HCT116 (cell line): ENCODE results near the gene BIK. TPM values are rescaled to one million over a fixed set of nuclear protein-coding genes. Genes with fewer than 3 reads are reported as not detected.

ENCODE experiments used
- ATAC-seq: fragments of 200-7000 bp; cut with Tn5 transposase; 2 replicates; pipeline ENCODE4 v1.9.1; 2020; ENCODE audit warnings: mild to moderate bottlenecking, moderate library complexity
- BruUV-seq: library from RNA; stranded (reverse); fragments of 400-500 nt; replicated peaks from 2 replicates; lab custom pipeline; 2021; lab: Mats Ljungman, UMichigan
- CTCF ChIA-PET: fragments of 300-600 bp; sonication (Branson Sonifier 250); formaldehyde crosslinking; loops from one replicate; lab custom pipeline; 2021; ENCODE audit warnings: antibody characterized with exemption; lab: Charles Lee
- POLR2A ChIA-PET: fragments of 300-600, 350-600 bp; sonication (Branson Sonifier 250); formaldehyde crosslinking; loops from one replicate; lab custom pipeline; 2021; ENCODE audit warnings: antibody characterized with exemption; lab: Charles Lee
- RAD21 ChIA-PET, 2 experiments: fragments of 300-600 bp; sonication (Branson Sonifier 250); formaldehyde crosslinking; loops; one replicate each; lab custom pipeline; 2023; ENCODE audit warnings: low total read pairs in 2 of 2; ENCODE audit not compliant: uncharacterized antibody in 2 of 2, unreplicated experiment in 2 of 2, low non-redundant PET in 1 of 2; lab: Charles Lee
- DNase-seq: peaks from one replicate; pipeline ENCODE4 v3.0.0-alpha.2; 2010; ENCODE audit warnings: low read depth, low spot score
- H2AFZ ChIP-seq: fragments of 200-600 bp; shearing (Covaris generic), sonication (generic); 2 replicates; pipeline ENCODE4 v1.6.1; 2017; ENCODE audit warnings: low read depth, mixed run types, mixed read lengths, antibody characterized with exemption, low read length; ENCODE audit not compliant: poor library complexity, severe bottlenecking
- H3K27ac ChIP-seq: 2 replicates; pipeline ENCODE4 v1.5.1; 2012; ENCODE audit warnings: low read depth, low read length
- H3K27me3 ChIP-seq: fragments of 200-600 bp; sonication (generic); 2 replicates; pipeline ENCODE4 v1.6.1; 2016; ENCODE audit warnings: mixed run types, low read length, mixed read lengths; ENCODE audit not compliant: insufficient read depth
- H3K36me3 ChIP-seq, 2 experiments: fragments of 200-500 bp in 1 of 2; fragments of 200-600 bp in 1 of 2; sonication (Bioruptor generic) in 1 of 2; sonication (generic) in 1 of 2; 2 replicates each; pipeline versions ENCODE4 v1.5.1 to v1.6.1; 2014 to 2016; ENCODE audit warnings: low read length in 2 of 2, inconsistent platforms in 1 of 2, mixed read lengths in 1 of 2, mixed run types in 1 of 2; ENCODE audit not compliant: insufficient read depth in 2 of 2, control insufficient read depth in 1 of 2
- H3K4me1 ChIP-seq, 2 experiments: fragments of 200-600 bp in 1 of 2; sonication (generic) in 1 of 2; 2 replicates each; pipeline versions ENCODE4 v1.5.1 to v1.6.1; 2012 to 2017; ENCODE audit warnings: low read length in 2 of 2, inconsistent platforms in 1 of 2, mild to moderate bottlenecking in 1 of 2, mixed read lengths in 1 of 2, mixed run types in 1 of 2, moderate library complexity in 1 of 2; ENCODE audit not compliant: insufficient read depth in 2 of 2, control insufficient read depth in 1 of 2
- H3K4me2 ChIP-seq: fragments of 200-600 bp; sonication (generic); 2 replicates; pipeline ENCODE4 v1.6.1; 2017; ENCODE audit warnings: mixed run types, low read length, mixed read lengths
- H3K4me3 ChIP-seq, 2 experiments: fragments of 200-600 bp in 1 of 2; sonication (generic) in 1 of 2; replicated peaks in 1 of 2; 2 replicates each; pipeline ENCODE4 v1.5.1; 2011 to 2016; ENCODE audit warnings: low read length in 2 of 2, control low read depth in 1 of 2, low read depth in 1 of 2, mild to moderate bottlenecking in 1 of 2, mixed read lengths in 1 of 2, mixed run types in 1 of 2
- H3K79me2 ChIP-seq: fragments of 200-600 bp; sonication (generic); 2 replicates; pipeline ENCODE4 v1.6.1; 2017; ENCODE audit warnings: mild to moderate bottlenecking, mixed run types, low read length, moderate library complexity, mixed read lengths; ENCODE audit not compliant: insufficient read depth
- H3K9ac ChIP-seq: fragments of 200-600 bp; sonication (generic); 2 replicates; pipeline ENCODE4 v1.6.1; 2016; ENCODE audit warnings: low read length, mixed read lengths
- H3K9me2 ChIP-seq: fragments of 200-600 bp; sonication (generic), shearing (Covaris generic); 2 replicates; pipeline ENCODE4 v1.6.1; 2017; ENCODE audit warnings: mixed run types, mild to moderate bottlenecking, moderate library complexity; ENCODE audit not compliant: insufficient read depth
- H3K9me3 ChIP-seq, 2 experiments: fragments of 200-500 bp in 1 of 2; fragments of 200-600 bp in 1 of 2; sonication (Bioruptor generic) in 1 of 2; sonication (generic) in 1 of 2; 2 replicates each; pipeline ENCODE4 v1.6.1; 2014 to 2017; ENCODE audit warnings: low read length in 2 of 2, mixed read lengths in 2 of 2, inconsistent platforms in 1 of 2, low read depth in 1 of 2, mild to moderate bottlenecking in 1 of 2, mixed run types in 1 of 2, moderate library complexity in 1 of 2; ENCODE audit not compliant: control insufficient read depth in 1 of 2, insufficient read depth in 1 of 2
- H4K20me1 ChIP-seq: fragments of 200-600 bp; sonication (generic), shearing (Covaris generic); 2 replicates; pipeline ENCODE4 v1.6.1; 2017; ENCODE audit warnings: mixed run types, mild to moderate bottlenecking, moderate library complexity; ENCODE audit not compliant: insufficient read depth
- ATF3 ChIP-seq: IDR thresholded peaks from 2 replicates; pipeline ENCODE4 v1.6.1; 2012
- CBX3 ChIP-seq: IDR thresholded peaks from 2 replicates; pipeline ENCODE4 v1.6.1; 2012; ENCODE audit warnings: low read depth
- CEBPB ChIP-seq: IDR thresholded peaks from 2 replicates; pipeline ENCODE4 v1.6.1; 2012; ENCODE audit warnings: low read depth
- EGR1 ChIP-seq: IDR thresholded peaks from 2 replicates; pipeline ENCODE4 v1.6.1; 2012; ENCODE audit warnings: low read depth
- EZH2 ChIP-seq: fragments of 200-600 bp; sonication (generic); IDR thresholded peaks from 2 replicates; pipeline ENCODE4 v1.6.1; 2017; ENCODE audit warnings: antibody characterized with exemption, mixed run types
- JUND ChIP-seq: IDR thresholded peaks from 2 replicates; pipeline ENCODE4 v1.6.1; 2012
- POLR2A ChIP-seq: IDR thresholded peaks from 2 replicates; pipeline ENCODE4 v1.7.0; 2011; ENCODE audit warnings: borderline replicate concordance; ENCODE audit not compliant: insufficient read depth, insufficient read length; ENCODE audit errors: extremely low read depth
- POLR2AphosphoS5 ChIP-seq: IDR thresholded peaks from 2 replicates; pipeline ENCODE4 v1.6.1; 2011; ENCODE audit warnings: mild to moderate bottlenecking, low read depth, low read length, moderate library complexity
- SP1 ChIP-seq: IDR thresholded peaks from 2 replicates; pipeline ENCODE4 v1.6.1; 2012; ENCODE audit warnings: low read depth
- SRF ChIP-seq: IDR thresholded peaks from 2 replicates; pipeline ENCODE4 v1.6.1; 2012; ENCODE audit warnings: low read depth
- TCF7L2 ChIP-seq: IDR thresholded peaks from 2 replicates; pipeline ENCODE4 v1.7.0; 2011; ENCODE audit warnings: borderline replicate concordance, inconsistent platforms; ENCODE audit not compliant: insufficient read depth, insufficient read length; ENCODE audit errors: extremely low read depth
- ZFX ChIP-seq: fragments of 450-650 bp; IDR thresholded peaks from 2 replicates; pipeline ENCODE4 v1.6.1; 2017
- ZNF274 ChIP-seq: fragments of 200-500 bp; sonication (Bioruptor generic); IDR thresholded peaks from 2 replicates; pipeline ENCODE4 v1.6.1; 2014; ENCODE audit warnings: mild to moderate bottlenecking, low read depth, low read length, inconsistent platforms
- intact Hi-C: fragments of 100-400 bp; cut with micrococcal nuclease; formaldehyde crosslinking; loops from 2 replicates; pipeline ENCODE4 v1.10.0; 2022
- total RNA-seq: library from RNA; stranded (reverse); gene quantifications from one replicate; pipeline ENCODE4 v1.2.1, GENCODE V29; 2021; ENCODE audit not compliant: unreplicated experiment
- TF ChIP-seq, protein P1 (sequence below): IDR thresholded peaks from 2 replicates; pipeline ENCODE4 v1.6.1; 2012; ENCODE audit warnings: low read depth

BIK gene
- total RNA-seq, 1 experiment from 2014 or later, result 31.0 TPM

DNA sequence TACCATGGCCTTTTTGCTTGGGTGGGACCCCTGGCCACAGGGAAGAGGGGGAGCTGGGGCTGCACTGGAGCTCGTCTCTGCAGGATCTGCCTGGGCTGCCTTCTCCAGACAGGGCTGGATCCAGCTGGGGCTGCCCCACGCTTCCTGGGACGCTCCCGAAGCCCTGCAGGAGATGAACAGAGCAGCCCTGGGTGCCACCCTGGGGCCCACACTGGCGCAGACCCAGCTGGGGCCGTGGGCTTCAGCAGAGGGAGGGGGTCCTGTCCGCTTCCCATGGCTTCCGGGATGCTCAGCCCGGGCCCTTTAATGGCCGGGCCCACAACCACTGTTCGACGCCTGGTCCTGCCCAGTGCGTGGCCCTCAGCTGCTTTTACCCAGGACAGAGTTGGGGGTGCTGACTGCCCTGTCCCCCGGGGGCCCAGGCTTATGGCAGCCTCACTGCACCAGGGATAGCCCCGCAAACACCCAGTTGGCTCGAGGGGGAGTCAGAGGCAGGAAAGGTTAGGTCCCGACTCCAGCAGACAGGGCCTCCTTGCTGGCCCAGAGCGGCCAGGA is 52.8 kb downstream of the BIK start:
- intact Hi-C loops, result no loop called here
- peaks cover 2% of the 10 kb centered on the region; the same call in 1 of the 2 replicates for H3K79me2 ChIP-seq
- CTCF ChIA-PET, result no interaction called here
- H3K9me2 ChIP-seq, result no peaks in the 10 kb centered on the region
- no peak overlapping the region for H2AFZ ChIP-seq
- ATAC-seq (no peak), DNase-seq (no peak)
- H3K9me3 ChIP-seq, result no peaks in the 10 kb centered on the region
- H3K27me3 ChIP-seq, result no peaks in the 10 kb centered on the region
- RAD21 ChIA-PET, result no interaction called here
- H4K20me1 ChIP-seq, result no peaks in the 10 kb centered on the region
- no peak overlapping the region for H3K9ac ChIP-seq
- no TSS peak for BruUV-seq
- TF ChIP-seq SRF, result no peak
- peak; percentile 35; the same call in 1 of the 2 replicates for TF ChIP-seq POLR2AphosphoS5
- peaks cover 2 to 8% of the 10 kb centered on the region in 2 experiments; a peak in 2 of 4 replicates for H3K36me3 ChIP-seq
- no peak overlapping the region for H3K4me3 ChIP-seq
- H3K4me2 ChIP-seq, result no peak overlapping the region
- H3K4me1 ChIP-seq, result no peaks in the 10 kb centered on the region
- POLR2A ChIA-PET, result no interaction called here
- H3K27ac ChIP-seq, result no peak overlapping the region

DNA sequence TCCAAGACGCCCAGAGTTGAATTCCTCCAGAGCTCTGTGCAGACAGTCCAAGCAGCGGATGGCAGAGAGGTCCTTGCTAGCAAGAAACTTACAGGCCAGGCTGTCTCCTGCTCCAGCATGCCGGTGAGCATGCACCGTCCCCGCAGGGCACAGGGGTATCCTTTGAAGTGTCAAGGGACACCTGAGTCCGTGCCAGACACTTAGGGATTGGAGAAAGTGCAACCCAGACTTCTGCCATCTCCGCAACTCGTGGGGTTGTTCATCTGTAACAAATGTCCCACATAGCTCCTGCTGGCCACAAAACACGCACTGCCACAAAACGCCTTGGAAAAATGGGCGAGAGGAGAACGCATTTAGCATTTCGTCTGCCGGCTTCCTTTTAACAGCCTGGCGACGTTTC is 54.1 kb downstream of the BIK start:
- no peak overlapping the region for H3K27ac ChIP-seq
- POLR2A ChIA-PET, result interaction anchor here (0.6 kb wide), 1 partner anchor 63 kb away, joined by 3 read pairs; no protein-coding TSS in a partner anchor
- no peaks in the 10 kb centered on the region for H3K4me1 ChIP-seq
- no peak overlapping the region for H3K4me3 ChIP-seq
- BruUV-seq, result TSS peak; percentile 12
- CTCF ChIA-PET, result no interaction called here
- H4K20me1 ChIP-seq, result no peaks in the 10 kb centered on the region
- intact Hi-C loops, result no loop called here
- no peak for DNase-seq
- H3K9me3 ChIP-seq, result no peaks in the 10 kb centered on the region
- ATAC-seq, result no peak
- no peak overlapping the region for H2AFZ ChIP-seq
- no peak overlapping the region for H3K9ac ChIP-seq
- H3K4me2 ChIP-seq, result no peak overlapping the region
- no peaks in the 10 kb centered on the region for H3K27me3 ChIP-seq
- H3K79me2 ChIP-seq, result no peaks in the 10 kb centered on the region; the same call in 1 of the 2 replicates
- H3K9me2 ChIP-seq, result no peaks in the 10 kb centered on the region
- TF ChIP-seq ZNF274, result no peak
- no peak for TF ChIP-seq EGR1
- TF ChIP-seq EZH2, result no peak
- no peak for TF ChIP-seq CEBPB
- TF ChIP-seq ATF3, result no peak
- TF ChIP-seq SP1, result no peak
- TF ChIP-seq ZFX, result no peak
- no peak for TF ChIP-seq TCF7L2
- TF ChIP-seq JUND, result no peak
- TF ChIP-seq SRF, result no peak
- TF ChIP-seq CBX3, result no peak
- TF ChIP-seq POLR2A, result no peak
- TF ChIP-seq, protein P1, sequence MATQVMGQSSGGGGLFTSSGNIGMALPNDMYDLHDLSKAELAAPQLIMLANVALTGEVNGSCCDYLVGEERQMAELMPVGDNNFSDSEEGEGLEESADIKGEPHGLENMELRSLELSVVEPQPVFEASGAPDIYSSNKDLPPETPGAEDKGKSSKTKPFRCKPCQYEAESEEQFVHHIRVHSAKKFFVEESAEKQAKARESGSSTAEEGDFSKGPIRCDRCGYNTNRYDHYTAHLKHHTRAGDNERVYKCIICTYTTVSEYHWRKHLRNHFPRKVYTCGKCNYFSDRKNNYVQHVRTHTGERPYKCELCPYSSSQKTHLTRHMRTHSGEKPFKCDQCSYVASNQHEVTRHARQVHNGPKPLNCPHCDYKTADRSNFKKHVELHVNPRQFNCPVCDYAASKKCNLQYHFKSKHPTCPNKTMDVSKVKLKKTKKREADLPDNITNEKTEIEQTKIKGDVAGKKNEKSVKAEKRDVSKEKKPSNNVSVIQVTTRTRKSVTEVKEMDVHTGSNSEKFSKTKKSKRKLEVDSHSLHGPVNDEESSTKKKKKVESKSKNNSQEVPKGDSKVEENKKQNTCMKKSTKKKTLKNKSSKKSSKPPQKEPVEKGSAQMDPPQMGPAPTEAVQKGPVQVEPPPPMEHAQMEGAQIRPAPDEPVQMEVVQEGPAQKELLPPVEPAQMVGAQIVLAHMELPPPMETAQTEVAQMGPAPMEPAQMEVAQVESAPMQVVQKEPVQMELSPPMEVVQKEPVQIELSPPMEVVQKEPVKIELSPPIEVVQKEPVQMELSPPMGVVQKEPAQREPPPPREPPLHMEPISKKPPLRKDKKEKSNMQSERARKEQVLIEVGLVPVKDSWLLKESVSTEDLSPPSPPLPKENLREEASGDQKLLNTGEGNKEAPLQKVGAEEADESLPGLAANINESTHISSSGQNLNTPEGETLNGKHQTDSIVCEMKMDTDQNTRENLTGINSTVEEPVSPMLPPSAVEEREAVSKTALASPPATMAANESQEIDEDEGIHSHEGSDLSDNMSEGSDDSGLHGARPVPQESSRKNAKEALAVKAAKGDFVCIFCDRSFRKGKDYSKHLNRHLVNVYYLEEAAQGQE, result no peak
- RAD21 ChIA-PET, result no interaction called here
- peaks cover 2 to 8% of the 10 kb centered on the region in 2 experiments for H3K36me3 ChIP-seq
